PC-9 (cell line): ENCODE results near the gene SDHAF2. TPM values are rescaled to one million over a fixed set of nuclear protein-coding genes. Genes with fewer than 3 reads are reported as not detected.
"Not testable (repeated sequence)": the region's sequence is repeated elsewhere in the genome, so short reads cannot be mapped to it uniquely, and the experiment has no call there.

Source experiments
- BruUV-seq: library from RNA; stranded (reverse); fragments of 400-500 nt; replicated peaks from 2 replicates; lab custom pipeline; 2021; lab: Mats Ljungman, UMichigan
- CTCF ChIA-PET: fragments of 300-600 bp; sonication (Branson Sonifier 250); formaldehyde crosslinking; loops from one replicate; lab custom pipeline; 2022; ENCODE audit warnings: antibody characterized with exemption; lab: Charles Lee
- POLR2A ChIA-PET: fragments of 300-600 bp; sonication (Branson Sonifier 250); formaldehyde crosslinking; loops from one replicate; lab custom pipeline; 2022; ENCODE audit warnings: antibody characterized with exemption; ENCODE audit not compliant: unreplicated experiment; lab: Charles Lee
- DNase-seq, 2 experiments: peaks; one replicate each; pipeline versions ENCODE4 v3.0.0 to v3.0.0-alpha.2; 2015 to 2022; ENCODE audit warnings: mixed read lengths in 1 of 2
- H2AFZ ChIP-seq: fragments of 200-600 bp; sonication (generic); 2 replicates; pipeline ENCODE4 v1.8.1; 2017; ENCODE audit warnings: antibody characterized with exemption
- H3F3A ChIP-seq: fragments of 200-600 bp; sonication (generic); 2 replicates; pipeline ENCODE4 v1.8.1; 2017; ENCODE audit warnings: antibody characterized with exemption, mild to moderate bottlenecking, low read depth; ENCODE audit not compliant: insufficient read depth
- H3K27ac ChIP-seq: fragments of 200-600 bp; sonication (generic); 2 replicates; pipeline ENCODE4 v1.6.1; 2016; ENCODE audit warnings: mixed run types
- H3K27me3 ChIP-seq: fragments of 200-600 bp; sonication (generic); 2 replicates; pipeline ENCODE4 v1.6.1; 2016; ENCODE audit warnings: low read depth, mixed run types; ENCODE audit not compliant: insufficient read depth
- H3K36me3 ChIP-seq: fragments of 200-600 bp; sonication (generic); 2 replicates; pipeline ENCODE4 v1.6.1; 2016; ENCODE audit warnings: low read depth, mixed run types
- H3K4me1 ChIP-seq: fragments of 200-600 bp; sonication (generic); replicated peaks from 2 replicates; pipeline ENCODE4 v1.6.1; 2016; ENCODE audit warnings: mixed run types; ENCODE audit not compliant: insufficient read depth
- H3K4me2 ChIP-seq: fragments of 200-600 bp; sonication (generic); 2 replicates; pipeline ENCODE4 v1.6.1; 2017; ENCODE audit warnings: mixed run types
- H3K4me3 ChIP-seq: fragments of 200-600 bp; sonication (generic); 2 replicates; pipeline ENCODE4 v1.6.1; 2016; ENCODE audit warnings: mixed run types
- H3K79me2 ChIP-seq: fragments of 200-600 bp; sonication (generic); 2 replicates; pipeline ENCODE4 v1.6.1; 2017; ENCODE audit warnings: low read depth, mixed run types
- H3K9me2 ChIP-seq: fragments of 200-600 bp; sonication (generic); 2 replicates; pipeline ENCODE4 v1.8.1; 2017; ENCODE audit warnings: mild to moderate bottlenecking; ENCODE audit not compliant: insufficient read depth
- H3K9me3 ChIP-seq: fragments of 200-600 bp; sonication (generic); 2 replicates; pipeline ENCODE4 v1.8.1; 2016; ENCODE audit warnings: low read depth; ENCODE audit not compliant: insufficient read depth
- H4K20me1 ChIP-seq: fragments of 200-600 bp; sonication (generic); 2 replicates; pipeline ENCODE4 v1.8.1; 2017; ENCODE audit not compliant: insufficient read depth
- CTCF ChIP-seq: fragments of 200-600 bp; sonication (generic); conservative IDR thresholded peaks from 2 replicates; pipeline ENCODE4 v1.6.1; 2017; ENCODE audit warnings: mixed run types, antibody characterized with exemption, mild to moderate bottlenecking, moderate library complexity
- EZH2 ChIP-seq: fragments of 200-600 bp; sonication (generic); IDR thresholded peaks from 2 replicates; pipeline ENCODE4 v1.8.0; 2017; ENCODE audit warnings: antibody characterized with exemption, low read depth
- intact Hi-C: fragments of 100-400 bp; cut with micrococcal nuclease; formaldehyde crosslinking; loops from one replicate; pipeline ENCODE4 v1.10.0; 2022; ENCODE audit not compliant: unreplicated experiment
- total RNA-seq: library from RNA; stranded (reverse); gene quantifications from 2 replicates; pipeline ENCODE4 v1.2.3, GENCODE V29; 2021

SDHAF2 gene
- total RNA-seq, 1 experiment from 2014 or later = 38.3 TPM

GRCh38 chr11:61425367-61426131 lies 4.4 kb upstream of the SDHAF2 start:
- H3F3A ChIP-seq = peaks cover 26% of the 10 kb centered on the region; the same call in 1 of the 2 replicates
- peaks cover 79% of the 10 kb centered on the region for H3K79me2 ChIP-seq
- TF ChIP-seq CTCF (no peak), EZH2 (no peak)
- H3K27ac ChIP-seq = no peak overlapping the region
- H3K36me3 ChIP-seq = peaks cover 70% of the 10 kb centered on the region
- H3K9me2 ChIP-seq = no peaks in the 10 kb centered on the region
- no peak overlapping the region for H3K4me3 ChIP-seq
- no peaks in the 10 kb centered on the region for H3K9me3 ChIP-seq
- no peaks in the 10 kb centered on the region for H3K27me3 ChIP-seq
- peaks cover 64% of the 10 kb centered on the region for H4K20me1 ChIP-seq
- POLR2A ChIA-PET = interaction anchor here (0.7 kb wide), 1 partner anchor 23 kb away, joined by 4 read pairs; no protein-coding TSS in a partner anchor
- no peak overlapping the region for H2AFZ ChIP-seq
- CTCF ChIA-PET = no interaction called here
- peaks cover 13% of the 10 kb centered on the region for H3K4me1 ChIP-seq
- peak in 1 of 2 experiments; percentile 11 for DNase-seq
- BruUV-seq = no TSS peak
- no peak overlapping the region for H3K4me2 ChIP-seq
- intact Hi-C loops = no loop called here

- no peaks in the 10 kb centered on the region for H3K9me3 ChIP-seq
- H3K4me1 ChIP-seq = peaks cover 33% of the 10 kb centered on the region
- peaks cover 40% of the 10 kb centered on the region for H4K20me1 ChIP-seq
- H3F3A ChIP-seq = peaks cover 35% of the 10 kb centered on the region; the same call in 1 of the 2 replicates
- TF ChIP-seq CTCF (peak; percentile 31; the same call in 1 of the 2 replicates), EZH2 (no peak)
- H3K9me2 ChIP-seq = no peaks in the 10 kb centered on the region
- DNase-seq = peak; percentile 55 to 74
- H2AFZ ChIP-seq = peak overlapping the region; percentile 92
- BruUV-seq = no TSS peak
- no peaks in the 10 kb centered on the region for H3K27me3 ChIP-seq
- peaks cover 94% of the 10 kb centered on the region for H3K79me2 ChIP-seq
- peak overlapping the region; percentile 92 for H3K4me2 ChIP-seq
- H3K4me3 ChIP-seq = peak overlapping the region; percentile 97
- intact Hi-C loops = no loop called here
- CTCF ChIA-PET = interaction anchor here (0.5 to 1.3 kb wide), 4 partner anchors 43 to 528 kb away, joined by 3 to 17 read pairs (median 5); partner anchors contain the start of gene VWCE
- POLR2A ChIA-PET = interaction anchor here (0.6 to 1.5 kb wide), 6 partner anchors 7 to 517 kb away, joined by 3 to 4 read pairs (median 3); partner anchors contain the start of genes CYB561A3 and TMEM138
- H3K36me3 ChIP-seq = peaks cover 44% of the 10 kb centered on the region
- H3K27ac ChIP-seq = peak overlapping the region; percentile 86
These were observed 606 bp upstream of the SDHAF2 start for GRCh38 chr11:61429346-61429690.

GRCh38 chr11:61430839-61431238 lies 915 bp downstream of the SDHAF2 start:
- peaks cover 33% of the 10 kb centered on the region for H3K4me1 ChIP-seq
- peaks cover 35% of the 10 kb centered on the region for H3F3A ChIP-seq
- H3K27ac ChIP-seq = peak overlapping the region; percentile 86; the same call in 1 of the 2 replicates
- DNase-seq, BruUV-seq, POLR2A ChIA-PET, H3K9me2 ChIP-seq, intact Hi-C loops, H3K9me3 ChIP-seq, H3K27me3 ChIP-seq, H2AFZ ChIP-seq: not testable (repeated sequence)
- H4K20me1 ChIP-seq = peaks cover 41% of the 10 kb centered on the region
- CTCF ChIA-PET = interaction anchor here (1.3 kb wide), 1 partner anchor 69 kb away, joined by 3 read pairs; the partner anchor contains the start of genes CYB561A3 and TMEM138
- peak overlapping the region; percentile 95 for H3K4me2 ChIP-seq
- peaks cover 31% of the 10 kb centered on the region for H3K36me3 ChIP-seq
- H3K79me2 ChIP-seq = peaks cover 92% of the 10 kb centered on the region
- peak overlapping the region; percentile 97 for H3K4me3 ChIP-seq
